ENCODE results near the gene SH3GL1. TPM values are rescaled to one million over a fixed set of nuclear protein-coding genes. Genes with fewer than 3 reads are reported as not detected.

The SH3GL1 gene
- total and polyA plus RNA-seq, 10 donors: 26.1 to 77.4 (median 42.1) TPM

GRCh38 chr19:4323692-4324091, 76.7 kb downstream of the SH3GL1 start:
- intact Hi-C loops (cut with DNase I; ENCODE audit: low total_unique reads): no loop called here
- DNase-seq: no peak
- Histone ChIP-seq H3K4me1 (peaks cover 3 to 22% (median 17%) of the 10 kb centered on the region in 6 donors), H3K9me3 (peaks cover 0 to 36% (median 3%) of the 10 kb centered on the region in 8 donors), H3K27ac (no peak overlapping the region), H3K27me3 (replicated peaks in 1 of 7) (peaks cover 0 to 27% (median 11%) of the 10 kb centered on the region in 7 donors), H3K36me3 (no peaks in the 10 kb centered on the region), H3K4me3 (no peak overlapping the region)
- no peak for TF ChIP-seq POLR2A (IDR thresholded peaks at IDR 0.05)
- no peak for TF ChIP-seq POLR2AphosphoS5 (IDR thresholded peaks at IDR 0.05)
- TF ChIP-seq CTCF (IDR thresholded peaks at IDR 0.05 in 8 of 11, conservative IDR thresholded peaks at IDR 0.05 in 3 of 11): no peak
- WGBS, 5 donors: 80 to 97% (median 91%) methylated on average over 1 to 9 of the region's 9 CpGs

- Histone ChIP-seq H3K4me1 (peaks cover 3 to 19% (median 15%) of the 10 kb centered on the region in 6 donors), H3K27ac (no peak overlapping the region), H3K9me3 (peaks cover 0 to 36% (median 3%) of the 10 kb centered on the region in 8 donors), H3K4me3 (no peak overlapping the region), H3K27me3 (replicated peaks in 1 of 7) (peaks cover 0 to 27% (median 11%) of the 10 kb centered on the region in 7 donors), H3K36me3 (no peaks in the 10 kb centered on the region)
- intact Hi-C loops (cut with DNase I; ENCODE audit: low total_unique reads): no loop called here
- TF ChIP-seq POLR2AphosphoS5 (IDR thresholded peaks at IDR 0.05): no peak
- no peak for TF ChIP-seq POLR2A (IDR thresholded peaks at IDR 0.05)
- no peak for TF ChIP-seq CTCF (IDR thresholded peaks at IDR 0.05 in 8 of 11, conservative IDR thresholded peaks at IDR 0.05 in 3 of 11)
- 77 to 86% (median 83%) methylated on average over 21 to 37 of the region's 37 CpGs for WGBS, 5 donors
- no peak for DNase-seq
These were observed 77.2 kb downstream of the SH3GL1 start for GRCh38 chr19:4322942-4323665.

GRCh38 chr19:4320419-4320818, 79.9 kb downstream of the SH3GL1 start:
- TF ChIP-seq POLR2AphosphoS5 (IDR thresholded peaks at IDR 0.05) (no peak), CTCF (IDR thresholded peaks at IDR 0.05 in 8 of 11, conservative IDR thresholded peaks at IDR 0.05 in 3 of 11) (no peak), POLR2A (IDR thresholded peaks at IDR 0.05) (no peak)
- Histone ChIP-seq H3K27ac (no peak overlapping the region), H3K27me3 (replicated peaks in 1 of 7) (peaks cover 0 to 26% (median 0%) of the 10 kb centered on the region in 7 donors), H3K9me3 (peaks cover 0 to 36% (median 3%) of the 10 kb centered on the region in 8 donors), H3K36me3 (no peaks in the 10 kb centered on the region), H3K4me1 (no peaks in the 10 kb centered on the region), H3K4me3 (no peak overlapping the region)
- no peak for DNase-seq
- 86 to 95% (median 95%) methylated on average over 2 of the region's 2 CpGs for WGBS, 5 donors
- intact Hi-C loops (cut with DNase I; ENCODE audit: low total_unique reads): no loop called here

- TF ChIP-seq CTCF (IDR thresholded peaks at IDR 0.05 in 8 of 11, conservative IDR thresholded peaks at IDR 0.05 in 3 of 11) (no peak), POLR2AphosphoS5 (IDR thresholded peaks at IDR 0.05) (no peak), POLR2A (IDR thresholded peaks at IDR 0.05) (no peak)
- H3K9me3 ChIP-seq: peaks cover 0 to 36% (median 3%) of the 10 kb centered on the region in 8 donors
- no peak overlapping the region for H3K27ac ChIP-seq
- DNase-seq: no peak
- H3K36me3 ChIP-seq: no peaks in the 10 kb centered on the region
- peaks cover 0 to 26% (median 0%) of the 10 kb centered on the region in 7 donors for H3K27me3 ChIP-seq (replicated peaks in 1 of 7)
- no peak overlapping the region for H3K4me3 ChIP-seq
- 95 to 100% (median 95%) methylated on average over 2 of the region's 2 CpGs for WGBS, 5 donors
- peaks cover 0 to 8% (median 3%) of the 10 kb centered on the region in 6 donors for H3K4me1 ChIP-seq
- intact Hi-C loops (cut with DNase I; ENCODE audit: low total_unique reads): no loop called here
These were observed 81.2 kb downstream of the SH3GL1 start for GRCh38 chr19:4319067-4319718.

Data from spleen (tissue), 11 donors.